Memory B cell (primary cell): ENCODE data around the gene COL24A1.
A peak's percentile ranks its signal among the peaks of the same experiment; 100 is the strongest.

Experiments
- ATAC-seq: fragments of 150-1000 bp; cut with Tn5 transposase; 2 replicates; pipeline ENCODE4 v1.10.0; 2021; ENCODE audit warnings: low read depth, mild to moderate bottlenecking, moderate library complexity
- DNase-seq, 2 donors: peaks; one replicate each; pipeline ENCODE4 v3.0.0; 2022; ENCODE audit warnings: low spot score in 2 of 2
- H3K27ac Mint-ChIP-seq: one replicate; pipeline ENCODE4 v1.8.0; 2022; ENCODE audit warnings: mild to moderate bottlenecking, moderate library complexity, mixed read lengths
- H3K27me3 Mint-ChIP-seq: one replicate; pipeline ENCODE4 v1.8.0; 2022; ENCODE audit warnings: mixed read lengths
- H3K36me3 Mint-ChIP-seq: one replicate; pipeline ENCODE4 v1.8.0; 2022; ENCODE audit warnings: mild to moderate bottlenecking, mixed read lengths
- H3K4me1 Mint-ChIP-seq: one replicate; pipeline ENCODE4 v1.8.0; 2022; ENCODE audit warnings: mixed read lengths
- H3K4me3 Mint-ChIP-seq: one replicate; pipeline ENCODE4 v1.8.0; 2022; ENCODE audit warnings: mild to moderate bottlenecking, moderate library complexity, mixed read lengths
- H3K9me3 Mint-ChIP-seq: one replicate; pipeline ENCODE4 v1.8.0; 2022; ENCODE audit warnings: mixed read lengths

Gene COL24A1

GRCh38 chr1:86030180-86030579, 126.4 kb downstream of the COL24A1 start:
- no peak for DNase-seq
- H3K4me1 Mint-ChIP-seq = no peaks in the 10 kb centered on the region
- ATAC-seq = no peak
- no peak overlapping the region for H3K27ac Mint-ChIP-seq
- no peaks in the 10 kb centered on the region for H3K36me3 Mint-ChIP-seq
- peaks cover 3% of the 10 kb centered on the region for H3K9me3 Mint-ChIP-seq
- H3K27me3 Mint-ChIP-seq = peaks cover 5% of the 10 kb centered on the region
- H3K4me3 Mint-ChIP-seq = no peak overlapping the region

GRCh38 chr1:86018283-86018923, 138.2 kb downstream of the COL24A1 start:
- Mint-ChIP-seq H3K36me3 (no peaks in the 10 kb centered on the region), H3K27ac (no peak overlapping the region), H3K4me3 (no peak overlapping the region), H3K27me3 (no peaks in the 10 kb centered on the region), H3K4me1 (no peaks in the 10 kb centered on the region), H3K9me3 (no peaks in the 10 kb centered on the region)
- DNase-seq (peak; percentile 9 to 11), ATAC-seq (peak; percentile 32)

GRCh38 chr1:86016076-86016759, 140.4 kb downstream of the COL24A1 start:
- H3K27me3 Mint-ChIP-seq = no peaks in the 10 kb centered on the region
- no peak overlapping the region for H3K4me3 Mint-ChIP-seq
- no peaks in the 10 kb centered on the region for H3K36me3 Mint-ChIP-seq
- ATAC-seq = no peak
- H3K9me3 Mint-ChIP-seq = no peaks in the 10 kb centered on the region
- no peak overlapping the region for H3K27ac Mint-ChIP-seq
- H3K4me1 Mint-ChIP-seq = no peaks in the 10 kb centered on the region
- DNase-seq = no peak

GRCh38 chr1:86015375-86015774, 141.2 kb downstream of the COL24A1 start:
- no peak for ATAC-seq
- no peaks in the 10 kb centered on the region for H3K9me3 Mint-ChIP-seq

GRCh38 chr1:86000601-86001000, 156.0 kb downstream of the COL24A1 start:
- DNase-seq = no peak
- no peak overlapping the region for H3K27ac Mint-ChIP-seq

More at GRCh38 chr1:86015375-86015774, 141.2 kb downstream of the COL24A1 start:
- no peak overlapping the region for H3K4me3 Mint-ChIP-seq
- DNase-seq = no peak
- no peaks in the 10 kb centered on the region for H3K4me1 Mint-ChIP-seq
- no peaks in the 10 kb centered on the region for H3K36me3 Mint-ChIP-seq
- H3K27ac Mint-ChIP-seq = no peak overlapping the region
- no peaks in the 10 kb centered on the region for H3K27me3 Mint-ChIP-seq

GRCh38 chr1:85998105-85998855, 158.3 kb downstream of the COL24A1 start:
- no peak overlapping the region for H3K27ac Mint-ChIP-seq
- no peak overlapping the region for H3K4me3 Mint-ChIP-seq
- no peaks in the 10 kb centered on the region for H3K4me1 Mint-ChIP-seq
- ATAC-seq (no peak), DNase-seq (no peak)
- H3K9me3 Mint-ChIP-seq = no peaks in the 10 kb centered on the region
- H3K36me3 Mint-ChIP-seq = no peaks in the 10 kb centered on the region
- H3K27me3 Mint-ChIP-seq = peaks cover 3% of the 10 kb centered on the region

More at GRCh38 chr1:86000601-86001000, 156.0 kb downstream of the COL24A1 start:
- H3K4me3 Mint-ChIP-seq = no peak overlapping the region
- peaks cover 4% of the 10 kb centered on the region for H3K9me3 Mint-ChIP-seq
- ATAC-seq = no peak
- H3K27me3 Mint-ChIP-seq = peaks cover 3% of the 10 kb centered on the region
- H3K4me1 Mint-ChIP-seq = no peaks in the 10 kb centered on the region
- H3K36me3 Mint-ChIP-seq = no peaks in the 10 kb centered on the region

GRCh38 chr1:85992791-85993190, 163.8 kb downstream of the COL24A1 start:
- Mint-ChIP-seq H3K4me3 (no peak overlapping the region), H3K9me3 (peaks cover 2% of the 10 kb centered on the region), H3K36me3 (no peaks in the 10 kb centered on the region), H3K4me1 (no peaks in the 10 kb centered on the region), H3K27me3 (peaks cover 2% of the 10 kb centered on the region), H3K27ac (no peak overlapping the region)
- DNase-seq (no peak), ATAC-seq (no peak)

GRCh38 chr1:85991261-85991660, 165.3 kb downstream of the COL24A1 start:
- no peaks in the 10 kb centered on the region for H3K36me3 Mint-ChIP-seq
- no peak overlapping the region for H3K4me3 Mint-ChIP-seq
- peaks cover 2% of the 10 kb centered on the region for H3K9me3 Mint-ChIP-seq

GRCh38 chr1:85984636-85985035, 171.9 kb downstream of the COL24A1 start:
- DNase-seq (no peak), ATAC-seq (no peak)
- Mint-ChIP-seq H3K4me3 (no peak overlapping the region), H3K27me3 (peaks cover 2% of the 10 kb centered on the region), H3K4me1 (no peaks in the 10 kb centered on the region), H3K27ac (no peak overlapping the region), H3K36me3 (no peaks in the 10 kb centered on the region), H3K9me3 (peaks cover 6% of the 10 kb centered on the region)

More at GRCh38 chr1:85991261-85991660, 165.3 kb downstream of the COL24A1 start:
- Mint-ChIP-seq H3K27ac (no peak overlapping the region), H3K4me1 (no peaks in the 10 kb centered on the region), H3K27me3 (peaks cover 2% of the 10 kb centered on the region)
- DNase-seq (no peak), ATAC-seq (no peak)

GRCh38 chr1:85983316-85983715, 173.3 kb downstream of the COL24A1 start:
- no peak overlapping the region for H3K4me3 Mint-ChIP-seq
- ATAC-seq (no peak), DNase-seq (no peak)
- peaks cover 9% of the 10 kb centered on the region for H3K9me3 Mint-ChIP-seq
- H3K4me1 Mint-ChIP-seq = no peaks in the 10 kb centered on the region
- no peak overlapping the region for H3K27ac Mint-ChIP-seq
- no peaks in the 10 kb centered on the region for H3K27me3 Mint-ChIP-seq
- no peaks in the 10 kb centered on the region for H3K36me3 Mint-ChIP-seq

GRCh38 chr1:85976516-85977205, 179.9 kb downstream of the COL24A1 start:
- peaks cover 2% of the 10 kb centered on the region for H3K27me3 Mint-ChIP-seq
- ATAC-seq (no peak), DNase-seq (no peak)
- peaks cover 11% of the 10 kb centered on the region for H3K9me3 Mint-ChIP-seq
- H3K27ac Mint-ChIP-seq = no peak overlapping the region
- no peaks in the 10 kb centered on the region for H3K36me3 Mint-ChIP-seq
- no peak overlapping the region for H3K4me3 Mint-ChIP-seq
- no peaks in the 10 kb centered on the region for H3K4me1 Mint-ChIP-seq

- no peak overlapping the region for H3K27ac Mint-ChIP-seq
- no peaks in the 10 kb centered on the region for H3K36me3 Mint-ChIP-seq
- peaks cover 11% of the 10 kb centered on the region for H3K9me3 Mint-ChIP-seq
- peaks cover 2% of the 10 kb centered on the region for H3K27me3 Mint-ChIP-seq
- ATAC-seq (no peak), DNase-seq (no peak)
- H3K4me1 Mint-ChIP-seq = no peaks in the 10 kb centered on the region
- no peak overlapping the region for H3K4me3 Mint-ChIP-seq
Observed at GRCh38 chr1:85975912-85976371, 180.6 kb downstream of the COL24A1 start.

- no peak for DNase-seq
- no peak overlapping the region for H3K27ac Mint-ChIP-seq
- H3K9me3 Mint-ChIP-seq = peaks cover 2% of the 10 kb centered on the region
- no peak overlapping the region for H3K4me3 Mint-ChIP-seq
- no peak for ATAC-seq
- no peaks in the 10 kb centered on the region for H3K4me1 Mint-ChIP-seq
- no peaks in the 10 kb centered on the region for H3K36me3 Mint-ChIP-seq
- peaks cover 1% of the 10 kb centered on the region for H3K27me3 Mint-ChIP-seq
Observed at GRCh38 chr1:85962457-85962856, 194.1 kb downstream of the COL24A1 start.

GRCh38 chr1:85957760-85958159, 198.8 kb downstream of the COL24A1 start:
- Mint-ChIP-seq H3K9me3 (peaks cover 2% of the 10 kb centered on the region), H3K36me3 (no peaks in the 10 kb centered on the region), H3K4me3 (no peak overlapping the region), H3K27ac (no peak overlapping the region), H3K4me1 (no peaks in the 10 kb centered on the region), H3K27me3 (peaks cover 1% of the 10 kb centered on the region)
- no peak for DNase-seq
- no peak for ATAC-seq
